DOHH2 (cell line): Measurements from ENCODE around the gene SERPINH1.

Source experiments
- CTCF ChIP-seq: fragments of 200-600 bp; sonication (generic); IDR thresholded peaks from one replicate; pipeline ENCODE4 v1.5.1; 2014; ENCODE audit warnings: antibody characterized with exemption, mild to moderate bottlenecking, low read depth, low read length; ENCODE audit not compliant: poor library complexity, severe bottlenecking
- EZH2phosphoT487 ChIP-seq: fragments of 200-600 bp; sonication (generic); IDR thresholded peaks from 2 replicates; pipeline ENCODE4 v1.6.1; 2017; ENCODE audit warnings: borderline replicate concordance, mild to moderate bottlenecking, antibody characterized with exemption, low read length, moderate library complexity, mixed read lengths

GRCh38 chr11:75582506-75582894 is 20.4 kb downstream of the SERPINH1 start:
- TF ChIP-seq CTCF, result no peak
- TF ChIP-seq EZH2phosphoT487, result no peak
